ENCODE measurements around the gene PARP3.
A peak's percentile ranks its signal among the peaks of the same experiment; 100 is the strongest.

DNA sequence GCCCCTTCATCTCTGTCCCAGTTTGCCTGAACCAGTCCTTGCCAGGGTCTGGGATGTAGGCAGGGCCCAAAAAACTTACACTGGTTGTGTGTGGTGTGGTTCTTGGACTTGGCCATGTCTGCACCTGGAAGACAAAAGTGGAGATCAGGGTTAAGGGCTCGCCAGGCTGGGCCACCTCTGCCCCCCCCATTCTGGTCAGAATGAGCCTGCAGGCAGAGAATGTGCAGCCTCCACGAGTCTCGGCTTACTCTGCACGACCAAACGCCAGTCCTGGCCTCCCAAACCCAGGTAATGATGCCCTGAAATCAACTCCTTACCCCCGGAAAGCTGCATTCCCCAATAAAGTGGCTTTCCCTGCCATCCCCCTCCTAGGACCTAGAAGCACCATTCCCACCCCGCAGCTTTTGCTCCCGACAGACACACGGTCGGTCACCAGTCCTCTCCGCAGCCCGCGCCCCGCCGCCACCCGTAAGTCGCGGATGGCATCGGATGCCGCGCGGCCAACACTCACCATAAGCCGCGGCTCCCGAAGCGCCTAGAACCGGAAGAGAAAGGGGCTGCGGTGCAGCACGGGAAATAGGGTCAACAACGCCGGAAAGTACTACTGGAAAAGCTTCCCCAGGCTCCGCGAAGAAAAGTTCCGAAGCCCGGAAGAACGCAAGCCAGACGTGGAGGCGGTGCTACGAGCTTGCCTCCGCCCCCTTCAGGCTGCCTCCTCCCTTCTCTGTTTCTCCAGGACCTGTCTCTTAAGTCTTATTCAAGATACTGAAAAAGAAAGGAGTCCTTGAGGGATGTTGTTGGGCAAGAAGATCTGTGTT lies 53.4 kb downstream of the PARP3 start, which contains the start of gene RPL29:
- TF ChIP-seq, protein P1, sequence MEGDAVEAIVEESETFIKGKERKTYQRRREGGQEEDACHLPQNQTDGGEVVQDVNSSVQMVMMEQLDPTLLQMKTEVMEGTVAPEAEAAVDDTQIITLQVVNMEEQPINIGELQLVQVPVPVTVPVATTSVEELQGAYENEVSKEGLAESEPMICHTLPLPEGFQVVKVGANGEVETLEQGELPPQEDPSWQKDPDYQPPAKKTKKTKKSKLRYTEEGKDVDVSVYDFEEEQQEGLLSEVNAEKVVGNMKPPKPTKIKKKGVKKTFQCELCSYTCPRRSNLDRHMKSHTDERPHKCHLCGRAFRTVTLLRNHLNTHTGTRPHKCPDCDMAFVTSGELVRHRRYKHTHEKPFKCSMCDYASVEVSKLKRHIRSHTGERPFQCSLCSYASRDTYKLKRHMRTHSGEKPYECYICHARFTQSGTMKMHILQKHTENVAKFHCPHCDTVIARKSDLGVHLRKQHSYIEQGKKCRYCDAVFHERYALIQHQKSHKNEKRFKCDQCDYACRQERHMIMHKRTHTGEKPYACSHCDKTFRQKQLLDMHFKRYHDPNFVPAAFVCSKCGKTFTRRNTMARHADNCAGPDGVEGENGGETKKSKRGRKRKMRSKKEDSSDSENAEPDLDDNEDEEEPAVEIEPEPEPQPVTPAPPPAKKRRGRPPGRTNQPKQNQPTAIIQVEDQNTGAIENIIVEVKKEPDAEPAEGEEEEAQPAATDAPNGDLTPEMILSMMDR (IDR thresholded peaks at IDR 0.05), result 0 out of 2 replicates have a peak, but pooled peaks have one; percentile 19
- TF ChIP-seq, protein P2, sequence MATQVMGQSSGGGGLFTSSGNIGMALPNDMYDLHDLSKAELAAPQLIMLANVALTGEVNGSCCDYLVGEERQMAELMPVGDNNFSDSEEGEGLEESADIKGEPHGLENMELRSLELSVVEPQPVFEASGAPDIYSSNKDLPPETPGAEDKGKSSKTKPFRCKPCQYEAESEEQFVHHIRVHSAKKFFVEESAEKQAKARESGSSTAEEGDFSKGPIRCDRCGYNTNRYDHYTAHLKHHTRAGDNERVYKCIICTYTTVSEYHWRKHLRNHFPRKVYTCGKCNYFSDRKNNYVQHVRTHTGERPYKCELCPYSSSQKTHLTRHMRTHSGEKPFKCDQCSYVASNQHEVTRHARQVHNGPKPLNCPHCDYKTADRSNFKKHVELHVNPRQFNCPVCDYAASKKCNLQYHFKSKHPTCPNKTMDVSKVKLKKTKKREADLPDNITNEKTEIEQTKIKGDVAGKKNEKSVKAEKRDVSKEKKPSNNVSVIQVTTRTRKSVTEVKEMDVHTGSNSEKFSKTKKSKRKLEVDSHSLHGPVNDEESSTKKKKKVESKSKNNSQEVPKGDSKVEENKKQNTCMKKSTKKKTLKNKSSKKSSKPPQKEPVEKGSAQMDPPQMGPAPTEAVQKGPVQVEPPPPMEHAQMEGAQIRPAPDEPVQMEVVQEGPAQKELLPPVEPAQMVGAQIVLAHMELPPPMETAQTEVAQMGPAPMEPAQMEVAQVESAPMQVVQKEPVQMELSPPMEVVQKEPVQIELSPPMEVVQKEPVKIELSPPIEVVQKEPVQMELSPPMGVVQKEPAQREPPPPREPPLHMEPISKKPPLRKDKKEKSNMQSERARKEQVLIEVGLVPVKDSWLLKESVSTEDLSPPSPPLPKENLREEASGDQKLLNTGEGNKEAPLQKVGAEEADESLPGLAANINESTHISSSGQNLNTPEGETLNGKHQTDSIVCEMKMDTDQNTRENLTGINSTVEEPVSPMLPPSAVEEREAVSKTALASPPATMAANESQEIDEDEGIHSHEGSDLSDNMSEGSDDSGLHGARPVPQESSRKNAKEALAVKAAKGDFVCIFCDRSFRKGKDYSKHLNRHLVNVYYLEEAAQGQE (IDR thresholded peaks at IDR 0.05; ENCODE audit: low read depth, low read length), result peak; percentile 77
- TF ChIP-seq CHD2 (IDR thresholded peaks at IDR 0.05; ENCODE audit: low read length, partially characterized antibody) (peak; percentile 94), RAD21 (IDR thresholded peaks at IDR 0.05; ENCODE audit: low read length) (peak; percentile 11; the same call in 1 of the 2 replicates), FOXM1 (IDR thresholded peaks at IDR 0.05; ENCODE audit: low read depth) (no peak), NRF1 (IDR thresholded peaks at IDR 0.05; ENCODE audit: low read depth, low read length) (no peak), TEAD4 (IDR thresholded peaks at IDR 0.05; ENCODE audit: borderline replicate concordance, insufficient read depth) (no peak), SMC3 (IDR thresholded peaks at IDR 0.05; ENCODE audit: low read depth, low read length) (peak; percentile 14; the same call in 1 of the 2 replicates), YY1 (IDR thresholded peaks at IDR 0.05; ENCODE audit: low read depth) (peak; percentile 81), POLR2AphosphoS5 (IDR thresholded peaks at IDR 0.05; ENCODE audit: low read depth, low read length) (peak; percentile 97), TAF1 (IDR thresholded peaks at IDR 0.05; ENCODE audit: borderline replicate concordance, low read depth, low read length) (peak; percentile 99)

Measured in SK-N-SH (cell line).